Left lung (tissue), 10 donors: ENCODE results near the gene IZUMO4. TPM values are rescaled to one million over a fixed set of nuclear protein-coding genes. Genes with fewer than 3 reads are reported as not detected.
"Not testable (repeated sequence)": the region's sequence is repeated elsewhere in the genome, so short reads cannot be mapped to it uniquely, and the experiment has no call there.

Experiments used
- ATAC-seq: fragments of 200-7000 bp; cut with Tn5 transposase; one replicate; pipeline ENCODE4 v1.9.1; 2020; ENCODE audit warnings: moderate library complexity
- DNase-seq, 4 donors: peaks; one replicate each; pipeline ENCODE4 v3.0.0-alpha.2; 2013 to 2020
- H3K27ac ChIP-seq, 2 donors: fragments of 200-600 bp; sonication (generic) in 1 of 2; one replicate each; pipeline versions ENCODE4 v1.5.0 to v1.8.0; 2020 to 2021
- H3K27me3 ChIP-seq, 2 donors: fragments of 200-600 bp; sonication (generic) in 1 of 2; one replicate each; pipeline versions ENCODE4 v1.5.0 to v1.8.0; 2020 to 2021
- H3K36me3 ChIP-seq, 2 donors: fragments of 200-600 bp; sonication (generic) in 1 of 2; one replicate each; pipeline versions ENCODE4 v1.5.0 to v1.8.0; 2020 to 2021
- H3K4me1 ChIP-seq, 2 donors: fragments of 200-600 bp; one replicate each; pipeline ENCODE4 v1.8.0; 2021
- H3K4me3 ChIP-seq, 2 donors: fragments of 200-600 bp; sonication (generic) in 1 of 2; one replicate each; pipeline versions ENCODE4 v1.5.0 to v1.8.0; 2020 to 2021; ENCODE audit warnings: mild to moderate bottlenecking in 1 of 2
- H3K9me3 ChIP-seq, 2 donors: fragments of 200-600 bp; sonication (generic) in 1 of 2; one replicate each; pipeline versions ENCODE4 v1.5.0 to v1.8.0; 2020 to 2021
- intact Hi-C, 2 donors: fragments of 100-400 bp; cut with DNase I; formaldehyde crosslinking; loops; one replicate each; pipeline versions ENCODE4 v1.11.2 to v1.14.2; 2022
- polyA plus RNA-seq, 6 donors: library from polyadenylated mRNA; unstranded; fragments of 120-200 nt; gene quantifications; one replicate each; pipeline ENCODE4 v1.2.1, GENCODE V29; 2013; ENCODE audit not compliant: insufficient read length in 6 of 6
- total RNA-seq, 2 donors: library from RNA; stranded (reverse); fragmentation: NEBNext Ultra II Directional; extraction: Animal tissue kit (Norgen Biotek cat#: 25700); gene quantifications; one replicate each; pipeline ENCODE4 v1.2.1, GENCODE V29; 2021
- TF ChIP-seq, protein P1 (sequence below), 2 donors: fragments of 200-600 bp; sonication (generic) in 1 of 2; IDR thresholded peaks; one replicate each; pipeline versions ENCODE4 v1.5.0 to v1.8.0; 2021; ENCODE audit warnings: antibody characterized with exemption in 2 of 2
- donor health status: DM: no; HTN: yes; CAD: no.
- donor health status: DM: no; HTN: no; CAD: no.

IZUMO4 gene
- total and polyA plus RNA-seq, 8 donors: 2.6 to 8.5 (median 5.9) TPM

DNA sequence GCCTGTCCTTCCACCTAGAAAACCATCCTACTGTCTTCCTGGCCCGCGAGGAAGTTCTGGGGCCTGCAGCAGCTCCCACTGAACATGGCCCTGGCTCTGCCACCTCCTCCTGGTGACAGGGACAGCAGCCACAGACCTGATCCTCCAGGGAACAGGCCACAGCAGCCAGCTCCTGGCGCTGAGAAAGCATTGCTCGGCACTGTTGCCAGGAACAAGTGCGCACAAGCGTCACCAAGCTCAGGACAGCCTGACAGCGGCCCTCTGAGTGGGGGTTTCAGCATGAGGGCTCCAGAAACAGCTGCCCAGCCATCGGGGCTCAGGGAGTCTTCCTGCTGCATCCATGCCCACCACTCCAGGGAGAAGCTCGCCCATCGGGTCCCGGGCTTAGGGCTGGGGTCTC lies 32.8 kb downstream of the IZUMO4 start:
- Histone ChIP-seq H3K4me3 (no peak overlapping the region), H3K27me3 (no peaks in the 10 kb centered on the region), H3K36me3 (peaks cover 0 to 92% of the 10 kb centered on the region in 2 donors), H3K9me3 (no peaks in the 10 kb centered on the region), H3K27ac (no peak overlapping the region), H3K4me1 (no peaks in the 10 kb centered on the region)
- ATAC-seq (no peak), DNase-seq (no peak)
- intact Hi-C loops: no loop called here
- TF ChIP-seq, protein P1, sequence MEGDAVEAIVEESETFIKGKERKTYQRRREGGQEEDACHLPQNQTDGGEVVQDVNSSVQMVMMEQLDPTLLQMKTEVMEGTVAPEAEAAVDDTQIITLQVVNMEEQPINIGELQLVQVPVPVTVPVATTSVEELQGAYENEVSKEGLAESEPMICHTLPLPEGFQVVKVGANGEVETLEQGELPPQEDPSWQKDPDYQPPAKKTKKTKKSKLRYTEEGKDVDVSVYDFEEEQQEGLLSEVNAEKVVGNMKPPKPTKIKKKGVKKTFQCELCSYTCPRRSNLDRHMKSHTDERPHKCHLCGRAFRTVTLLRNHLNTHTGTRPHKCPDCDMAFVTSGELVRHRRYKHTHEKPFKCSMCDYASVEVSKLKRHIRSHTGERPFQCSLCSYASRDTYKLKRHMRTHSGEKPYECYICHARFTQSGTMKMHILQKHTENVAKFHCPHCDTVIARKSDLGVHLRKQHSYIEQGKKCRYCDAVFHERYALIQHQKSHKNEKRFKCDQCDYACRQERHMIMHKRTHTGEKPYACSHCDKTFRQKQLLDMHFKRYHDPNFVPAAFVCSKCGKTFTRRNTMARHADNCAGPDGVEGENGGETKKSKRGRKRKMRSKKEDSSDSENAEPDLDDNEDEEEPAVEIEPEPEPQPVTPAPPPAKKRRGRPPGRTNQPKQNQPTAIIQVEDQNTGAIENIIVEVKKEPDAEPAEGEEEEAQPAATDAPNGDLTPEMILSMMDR (IDR thresholded peaks at IDR 0.05): no peak

DNA sequence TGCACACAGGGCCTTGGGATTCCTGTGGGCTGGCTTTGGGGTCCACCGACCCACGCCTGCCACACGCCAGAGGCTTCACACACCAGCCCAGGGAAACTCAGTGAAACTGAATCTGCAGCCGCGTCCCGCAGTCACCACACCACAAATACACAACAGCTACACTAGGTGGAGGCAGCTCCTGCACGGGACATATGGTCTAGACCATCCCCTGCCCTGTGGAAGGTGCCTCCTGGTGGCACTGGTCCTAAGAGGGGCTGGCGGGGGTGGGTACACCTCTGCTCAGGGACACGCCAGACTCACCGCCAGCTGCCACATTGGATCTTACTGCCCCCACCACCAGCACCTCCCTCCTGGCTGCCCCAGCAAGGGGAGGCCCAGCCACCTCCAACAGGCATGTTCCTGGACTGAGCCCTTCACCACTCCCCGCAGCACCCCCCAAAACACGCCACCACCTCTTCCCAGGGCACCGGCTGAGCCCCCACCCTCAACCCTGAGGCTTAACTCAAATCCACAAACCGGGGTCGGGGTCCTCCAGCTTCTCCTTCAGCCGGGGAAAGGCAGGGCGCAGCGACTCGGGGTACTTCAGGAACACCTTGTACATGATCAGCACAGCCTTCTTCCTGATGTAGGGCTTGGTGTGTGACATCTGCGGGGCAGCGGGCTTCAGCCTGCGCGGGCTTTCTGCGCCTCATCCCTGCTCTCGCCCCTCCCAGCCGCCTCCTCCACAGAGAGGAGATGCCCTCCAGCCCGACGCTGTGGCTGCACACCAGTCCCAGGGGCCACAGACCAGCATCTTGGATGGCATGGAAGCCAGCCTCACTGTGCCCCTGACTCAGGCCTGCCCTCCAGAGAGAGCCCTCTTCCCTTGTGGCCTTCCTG lies 33.4 kb downstream of the IZUMO4 start:
- H3K27ac ChIP-seq: no peak overlapping the region
- H3K4me1 ChIP-seq: no peaks in the 10 kb centered on the region
- no peak overlapping the region for H3K4me3 ChIP-seq
- H3K27me3 ChIP-seq: no peaks in the 10 kb centered on the region
- intact Hi-C loops: no loop called here
- TF ChIP-seq, protein P1 (IDR thresholded peaks at IDR 0.05): no peak
- H3K9me3 ChIP-seq: no peaks in the 10 kb centered on the region
- ATAC-seq (no peak), DNase-seq (no peak)
- peaks cover 0 to 92% of the 10 kb centered on the region in 2 donors for H3K36me3 ChIP-seq

DNA sequence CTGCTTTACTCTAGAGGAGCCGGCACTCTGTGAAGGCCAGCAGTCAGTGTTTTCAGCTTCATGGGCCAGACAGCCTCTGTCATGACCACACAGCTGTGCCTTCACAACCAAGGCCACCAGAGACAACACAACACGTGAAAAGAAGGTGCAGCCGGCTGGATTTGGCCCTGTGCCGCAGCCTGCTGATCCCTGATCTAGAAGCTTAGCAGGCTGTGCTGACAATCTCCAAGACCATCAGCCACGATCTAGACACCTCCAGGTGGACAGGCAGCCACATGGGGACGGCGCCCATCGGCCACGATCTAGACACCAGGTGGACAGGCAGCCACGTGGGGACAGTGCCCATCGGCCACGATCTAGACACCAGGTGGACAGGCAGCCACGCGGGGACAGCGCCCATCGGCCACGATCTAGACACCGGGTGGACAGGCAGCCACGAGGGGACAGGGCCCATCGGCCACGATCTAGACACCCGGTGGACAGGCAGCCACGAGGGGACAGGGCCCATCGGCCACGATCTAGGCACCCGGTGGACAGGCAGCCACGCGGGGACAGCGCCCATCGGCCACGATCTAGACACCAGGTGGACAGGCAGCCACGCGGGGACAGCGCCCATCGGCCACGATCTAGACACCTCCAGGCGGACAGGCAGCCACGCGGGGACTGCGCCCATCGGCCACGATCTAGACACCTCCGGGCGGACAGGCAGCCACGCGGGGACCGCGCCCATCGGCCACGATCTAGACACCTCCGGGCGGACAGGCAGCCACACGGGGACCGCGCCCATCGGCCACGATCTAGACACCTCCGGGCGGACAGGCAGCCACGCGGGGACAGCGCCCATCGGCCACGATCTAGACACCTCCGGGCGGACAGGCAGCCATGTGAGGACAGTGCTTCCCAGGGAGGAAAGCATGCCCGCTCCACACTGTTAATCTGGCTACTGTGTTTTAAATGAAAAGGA lies 34.6 kb downstream of the IZUMO4 start:
- DNase-seq, H3K9me3 ChIP-seq, ATAC-seq, H3K27ac ChIP-seq, H3K4me1 ChIP-seq, intact Hi-C loops, H3K27me3 ChIP-seq, H3K4me3 ChIP-seq: not testable (repeated sequence)
- peaks cover 0 to 92% of the 10 kb centered on the region in 2 donors for H3K36me3 ChIP-seq

GRCh38 chr19:2132191-2132590 lies 35.5 kb downstream of the IZUMO4 start:
- intact Hi-C loops: no loop called here
- H3K4me3 ChIP-seq: no peak overlapping the region
- no peaks in the 10 kb centered on the region for H3K4me1 ChIP-seq
- no peaks in the 10 kb centered on the region for H3K9me3 ChIP-seq
- no peaks in the 10 kb centered on the region for H3K27me3 ChIP-seq
- TF ChIP-seq, protein P1 (IDR thresholded peaks at IDR 0.05): no peak
- peaks cover 0 to 92% of the 10 kb centered on the region in 2 donors for H3K36me3 ChIP-seq
- no peak overlapping the region for H3K27ac ChIP-seq
- DNase-seq (no peak), ATAC-seq (no peak)

- DNase-seq (no peak), ATAC-seq (no peak)
- Histone ChIP-seq H3K4me1 (no peaks in the 10 kb centered on the region), H3K27ac (no peak overlapping the region), H3K4me3 (no peak overlapping the region), H3K27me3 (no peaks in the 10 kb centered on the region), H3K9me3 (no peaks in the 10 kb centered on the region), H3K36me3 (peaks cover 0 to 92% of the 10 kb centered on the region in 2 donors)
- intact Hi-C loops: no loop called here
- TF ChIP-seq, protein P1 (IDR thresholded peaks at IDR 0.05): no peak
Measured at GRCh38 chr19:2132731-2133490, 36.2 kb downstream of the IZUMO4 start.
